Esophagus squamous epithelium (tissue), 5 donors: ENCODE data around the gene FAM124A. TPM values are rescaled to one million over a fixed set of nuclear protein-coding genes. Genes with fewer than 3 reads are reported as not detected.

Experiments used
- DNase-seq: peaks from one replicate; lab custom pipeline; 2025; lab: John Stamatoyannopoulos, UW
- H3K27ac ChIP-seq, 4 donors: fragments of 200-600 bp; sonication (generic); one replicate each; pipeline ENCODE4 v1.5.1; 2016 to 2019; ENCODE audit warnings: mild to moderate bottlenecking in 1 of 4
- H3K27me3 ChIP-seq, 4 donors: fragments of 200-600 bp; sonication (generic); 1 replicate in 3 of 4; 2 replicates in 1 of 4; pipeline versions ENCODE4 v1.5.1 to v1.6.0; 2017 to 2021; ENCODE audit warnings: antibody characterized with exemption in 1 of 4
- H3K36me3 ChIP-seq, 3 donors: fragments of 200-600 bp; sonication (generic); one replicate each; pipeline ENCODE4 v1.5.1; 2016 to 2019
- H3K4me1 ChIP-seq, 3 donors: fragments of 200-600 bp; sonication (generic); one replicate each; pipeline ENCODE4 v1.5.1; 2017 to 2019
- H3K4me3 ChIP-seq, 4 donors: fragments of 200-600 bp; sonication (generic); 1 replicate in 3 of 4; 2 replicates in 1 of 4; pipeline ENCODE4 v1.5.1; 2016 to 2019; ENCODE audit warnings: mild to moderate bottlenecking in 2 of 4, moderate library complexity in 1 of 4
- H3K9me3 ChIP-seq, 3 donors: fragments of 200-600 bp; sonication (generic); one replicate each; pipeline ENCODE4 v1.5.1; 2016 to 2019
- CTCF ChIP-seq, 6 experiments: fragments of 450-650 bp in 4 of 6; fragments of 200-600 bp in 2 of 6; sonication (generic) in 2 of 6; IDR thresholded peaks; one replicate each; pipeline ENCODE4 v1.5.1; 2016 to 2019; ENCODE audit warnings: antibody characterized with exemption in 6 of 6, mild to moderate bottlenecking in 4 of 6, moderate library complexity in 4 of 6
- POLR2A ChIP-seq, 4 donors: fragments of 450-650 bp; IDR thresholded peaks; one replicate each; pipeline ENCODE4 v1.6.1; 2017; ENCODE audit warnings: antibody characterized with exemption in 4 of 4, mild to moderate bottlenecking in 4 of 4, moderate library complexity in 3 of 4
- WGBS, 2 donors: methylation state at CpG; one replicate each; pipeline ENCODE4 v1.1.5; 2018; 5-methylcytosine and 5-hydroxymethylcytosine counted together
- intact Hi-C: fragments of 100-400 bp; cut with DNase I; formaldehyde crosslinking; loops from one replicate; pipeline ENCODE4 v1.15.0; 2022
- total RNA-seq, 4 donors: library from RNA; depleted of rRNA; stranded (reverse); fragments of >200 nt; gene quantifications; one replicate each; pipeline ENCODE4 v1.1.0, GENCODE V29; 2016
- donor health status: DM: yes; HTN: yes; CAD: no.

FAM124A gene
- total RNA-seq, 4 donors from 2014 or later, result 0.45 to 2.5 (median 1.3) TPM

GRCh38 chr13:51243227-51243626, 21.0 kb downstream of the FAM124A start:
- intact Hi-C loops, result no loop called here
- WGBS, 2 donors, result 56 to 70% methylated on average over 3 to 4 of the region's 4 CpGs
- TF ChIP-seq CTCF (IDR thresholded peaks at IDR 0.05) (no peak), POLR2A (IDR thresholded peaks at IDR 0.05) (no peak)

GRCh38 chr13:51243832-51244231, 21.6 kb downstream of the FAM124A start:
- Histone ChIP-seq H3K9me3 (no peaks in the 10 kb centered on the region), H3K4me3 (no peak overlapping the region), H3K27me3 (peaks cover 0 to 11% (median 0%) of the 10 kb centered on the region in 4 donors), H3K4me1 (peaks cover 0 to 12% (median 0%) of the 10 kb centered on the region in 3 donors), H3K27ac (no peak overlapping the region), H3K36me3 (no peaks in the 10 kb centered on the region)
- WGBS, 2 donors, result 62 to 81% methylated on average over 3 to 8 of the region's 8 CpGs
- intact Hi-C loops, result no loop called here
- TF ChIP-seq POLR2A (IDR thresholded peaks at IDR 0.05) (no peak), CTCF (IDR thresholded peaks at IDR 0.05) (no peak)
- DNase-seq, result no peak

More at GRCh38 chr13:51243227-51243626, 21.0 kb downstream of the FAM124A start:
- H3K27ac ChIP-seq, result no peak overlapping the region
- H3K36me3 ChIP-seq, result no peaks in the 10 kb centered on the region
- peaks cover 0 to 12% (median 0%) of the 10 kb centered on the region in 3 donors for H3K4me1 ChIP-seq
- no peak for DNase-seq
- H3K9me3 ChIP-seq, result no peaks in the 10 kb centered on the region
- peaks cover 0 to 11% (median 0%) of the 10 kb centered on the region in 4 donors for H3K27me3 ChIP-seq
- no peak overlapping the region for H3K4me3 ChIP-seq

- intact Hi-C loops, result no loop called here
- DNase-seq, result no peak
- Histone ChIP-seq H3K27ac (no peak overlapping the region), H3K4me3 (no peak overlapping the region), H3K27me3 (peaks cover 0 to 11% (median 0%) of the 10 kb centered on the region in 4 donors), H3K36me3 (no peaks in the 10 kb centered on the region), H3K9me3 (no peaks in the 10 kb centered on the region), H3K4me1 (peaks cover 0 to 12% (median 0%) of the 10 kb centered on the region in 3 donors)
- no peak for TF ChIP-seq CTCF (IDR thresholded peaks at IDR 0.05)
- WGBS, 2 donors, result 77 to 78% methylated on average over 10 to 14 of the region's 14 CpGs
Measured at GRCh38 chr13:51244637-51245405, 22.6 kb downstream of the FAM124A start.

- H3K27ac ChIP-seq, result no peak overlapping the region
- no peak overlapping the region for H3K4me3 ChIP-seq
Measured at GRCh38 chr13:51245583-51245982, 23.4 kb downstream of the FAM124A start.

More at GRCh38 chr13:51245583-51245982, 23.4 kb downstream of the FAM124A start:
- H3K36me3 ChIP-seq, result no peaks in the 10 kb centered on the region
- H3K27me3 ChIP-seq, result peaks cover 0 to 11% (median 0%) of the 10 kb centered on the region in 4 donors
- TF ChIP-seq POLR2A (IDR thresholded peaks at IDR 0.05) (no peak), CTCF (IDR thresholded peaks at IDR 0.05) (no peak)
- intact Hi-C loops, result no loop called here
- no peak for DNase-seq
- H3K4me1 ChIP-seq, result peaks cover 0 to 12% (median 0%) of the 10 kb centered on the region in 3 donors
- WGBS, 2 donors, result 96 to 100% methylated on average over 2 of the region's 2 CpGs
- H3K9me3 ChIP-seq, result no peaks in the 10 kb centered on the region
